A549 treated with DMSO at 1 μM for 4 hours (cell line): ENCODE results near the gene PUS7L. TPM values are rescaled to one million over a fixed set of nuclear protein-coding genes. Genes with fewer than 3 reads are reported as not detected.

Experiments used
- total RNA-seq: library from RNA; stranded (reverse); fragments of 200-300 nt; extraction: Qiagen RNA extraction; gene quantifications from 5 replicates; pipeline ENCODE4 v1.2.3, GENCODE V29; 2022; ENCODE audit warnings: low read depth

Gene PUS7L, protein sequence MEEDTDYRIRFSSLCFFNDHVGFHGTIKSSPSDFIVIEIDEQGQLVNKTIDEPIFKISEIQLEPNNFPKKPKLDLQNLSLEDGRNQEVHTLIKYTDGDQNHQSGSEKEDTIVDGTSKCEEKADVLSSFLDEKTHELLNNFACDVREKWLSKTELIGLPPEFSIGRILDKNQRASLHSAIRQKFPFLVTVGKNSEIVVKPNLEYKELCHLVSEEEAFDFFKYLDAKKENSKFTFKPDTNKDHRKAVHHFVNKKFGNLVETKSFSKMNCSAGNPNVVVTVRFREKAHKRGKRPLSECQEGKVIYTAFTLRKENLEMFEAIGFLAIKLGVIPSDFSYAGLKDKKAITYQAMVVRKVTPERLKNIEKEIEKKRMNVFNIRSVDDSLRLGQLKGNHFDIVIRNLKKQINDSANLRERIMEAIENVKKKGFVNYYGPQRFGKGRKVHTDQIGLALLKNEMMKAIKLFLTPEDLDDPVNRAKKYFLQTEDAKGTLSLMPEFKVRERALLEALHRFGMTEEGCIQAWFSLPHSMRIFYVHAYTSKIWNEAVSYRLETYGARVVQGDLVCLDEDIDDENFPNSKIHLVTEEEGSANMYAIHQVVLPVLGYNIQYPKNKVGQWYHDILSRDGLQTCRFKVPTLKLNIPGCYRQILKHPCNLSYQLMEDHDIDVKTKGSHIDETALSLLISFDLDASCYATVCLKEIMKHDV
- 3.4 to 6.0 TPM (median 4.5 TPM) in 5 replicates for total RNA-seq

DNA sequence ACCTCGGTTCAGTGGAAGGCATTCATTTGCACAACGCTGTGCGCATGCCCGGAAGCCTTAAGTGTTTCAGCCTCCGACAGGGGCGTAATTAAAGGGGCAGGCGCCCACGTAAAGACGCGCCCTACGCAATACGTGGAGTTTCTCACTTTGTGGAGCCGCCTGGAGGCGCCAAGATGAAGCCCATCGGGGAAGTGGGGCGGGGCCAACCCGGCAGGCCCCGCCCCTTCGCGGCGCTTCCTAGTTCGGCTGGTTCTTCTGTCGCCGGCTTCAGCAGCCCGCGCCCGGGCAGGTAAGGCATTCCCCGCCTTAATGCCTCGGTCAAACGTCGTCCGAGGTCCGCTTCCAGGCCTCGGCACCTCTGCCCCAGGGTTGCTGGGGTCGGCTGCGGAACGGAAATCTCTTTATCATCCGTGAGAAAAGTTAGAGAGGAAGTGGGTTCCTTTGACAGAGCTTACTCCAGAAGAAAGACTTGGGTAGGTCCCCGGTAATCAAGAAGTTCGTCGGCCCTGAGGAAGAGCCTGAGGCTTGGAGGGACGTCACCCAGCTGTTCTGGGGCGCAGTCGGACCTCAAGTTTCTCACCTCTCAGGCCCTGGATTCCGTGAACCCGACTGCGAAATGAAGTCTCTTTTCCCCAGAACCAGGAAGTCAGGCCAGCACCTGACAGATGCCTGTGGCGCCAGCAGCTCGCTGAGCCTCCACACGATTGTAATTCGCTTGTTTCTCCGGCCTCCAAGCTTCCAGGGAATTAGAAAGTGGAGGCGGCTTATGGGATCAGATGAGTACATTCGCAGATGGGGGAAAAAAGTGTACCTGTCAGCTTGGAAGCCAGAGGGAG is at the start of gene PUS7L, which contains the start of gene IRAK4:
Gene PUS7L (minus strand): TSS at position 63 of the 836 bp plus-strand sequence. CDS start 3,545 bp downstream, outside the sequence.
Gene IRAK4 (plus strand): TSS at position 224 of the 836 bp plus-strand sequence. CDS start 9,161 bp downstream, outside the sequence.

DNA sequence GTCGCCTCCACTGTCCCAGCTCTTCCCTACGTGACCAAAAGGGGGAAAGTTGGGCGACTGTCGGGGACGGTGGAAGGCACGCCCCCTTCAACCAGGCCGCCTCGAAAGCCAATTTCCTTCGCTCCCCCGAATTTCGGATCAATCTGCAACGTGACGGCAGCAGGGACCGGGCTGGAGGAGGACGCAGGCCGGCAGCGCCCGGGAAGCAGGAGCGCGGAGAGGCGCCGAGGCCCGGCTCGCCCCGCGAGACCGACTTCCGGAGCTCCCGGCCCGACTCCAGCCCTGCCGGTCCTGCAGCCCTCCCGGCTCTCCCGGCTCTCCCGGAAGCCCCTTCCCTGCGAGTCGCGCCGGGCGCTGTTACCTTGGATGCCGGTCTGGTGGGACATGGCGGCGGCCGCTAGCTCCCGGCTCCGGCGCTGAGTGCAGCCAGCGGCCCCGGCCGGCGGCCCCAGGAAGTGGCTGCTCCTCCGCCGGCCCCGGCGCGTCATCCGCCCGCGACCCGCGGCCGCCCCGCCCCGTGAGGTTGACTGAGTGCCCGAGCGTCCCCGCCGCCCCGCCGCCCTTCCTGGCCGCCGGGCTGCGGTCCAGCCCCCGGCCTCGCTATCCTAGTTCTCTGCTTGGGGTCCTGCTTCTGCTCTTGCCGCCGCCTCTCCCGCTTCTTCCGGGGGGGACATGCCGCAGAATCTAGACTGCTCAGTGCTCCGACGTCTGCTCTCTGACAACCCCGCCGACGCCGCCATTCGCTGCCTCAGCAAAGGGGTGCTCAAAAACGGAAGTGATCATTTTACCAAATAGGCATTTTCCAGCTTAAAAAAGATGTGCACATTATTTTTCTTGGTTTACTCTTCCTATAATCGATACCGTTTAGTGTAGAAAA is 47.5 kb upstream of the PUS7L start, which contains the start of gene TWF1:
Gene TWF1 (minus strand): TSS at position 458 of the 877 bp plus-strand sequence. CDS start 72 bp downstream, at position 386.

Other genes starting within 250 kb of the PUS7L start
- gene ADAMTS20, start 206.6 kb downstream of the PUS7L start, total RNA-seq = not detected in 5 replicates
- 4.3 to 5.4 TPM (median 5.0 TPM) in 5 replicates for gene IRAK4, start 161 bp upstream of the PUS7L start, total RNA-seq
- 64.4 to 92.5 TPM (median 78.4 TPM) in 5 replicates for gene TWF1, start 47.5 kb upstream of the PUS7L start, total RNA-seq
- 1.5 to 2.6 TPM (median 2.5 TPM) in 5 replicates for gene TMEM117, start 77.3 kb upstream of the PUS7L start, total RNA-seq